HEK293 (cell line): Measurements from ENCODE around the gene PRCD.
A peak's percentile ranks its signal among the peaks of the same experiment; 100 is the strongest.

Experiments
- AEBP2 ChIP-seq: fragments of 450-650 bp; formaldehyde crosslinking; IDR thresholded peaks from 2 replicates; pipeline ENCODE4 v1.5.1; 2016; ENCODE audit warnings: missing biosample characterization, missing genetic modification characterization, borderline replicate concordance
- BCL6B ChIP-seq: fragments of 450-650 bp; formaldehyde crosslinking; IDR thresholded peaks from 2 replicates; pipeline ENCODE4 v1.5.1; 2017; ENCODE audit warnings: missing biosample characterization, missing genetic modification characterization
- CTCF ChIP-seq: fragments of 450-650 bp; formaldehyde crosslinking; IDR thresholded peaks from 2 replicates; pipeline ENCODE4 v1.5.1; 2016; ENCODE audit warnings: missing biosample characterization, missing genetic modification characterization
- ELK4 ChIP-seq: IDR thresholded peaks from 2 replicates; pipeline ENCODE4 v1.6.1; 2011; ENCODE audit warnings: mild to moderate bottlenecking, low read depth, low read length, borderline replicate concordance
- OSR2 ChIP-seq: fragments of 450-650 bp; formaldehyde crosslinking; IDR thresholded peaks from 2 replicates; pipeline ENCODE4 v1.5.1; 2016; ENCODE audit warnings: missing biosample characterization, missing genetic modification characterization
- ZBTB10 ChIP-seq: fragments of 450-650 bp; formaldehyde crosslinking; IDR thresholded peaks from 2 replicates; pipeline ENCODE4 v1.5.1; 2016; ENCODE audit warnings: missing biosample characterization, missing genetic modification characterization
- ZBTB26 ChIP-seq: fragments of 450-650 bp; formaldehyde crosslinking; optimal IDR thresholded peaks from 2 replicates; pipeline ENCODE3; 2016; ENCODE audit warnings: missing biosample characterization, mild to moderate bottlenecking, missing genetic modification characterization
- ZBTB44 ChIP-seq: fragments of 450-650 bp; IDR thresholded peaks from 2 replicates; pipeline ENCODE4 v1.5.1; 2018; ENCODE audit warnings: missing biosample characterization, mild to moderate bottlenecking, missing genetic modification characterization
- ZBTB49 ChIP-seq: fragments of 450-650 bp; formaldehyde crosslinking; IDR thresholded peaks from 2 replicates; pipeline ENCODE4 v1.5.1; 2016; ENCODE audit warnings: missing biosample characterization, missing genetic modification characterization, low read depth
- ZNF146 ChIP-seq: fragments of 450-650 bp; formaldehyde crosslinking; IDR thresholded peaks from 2 replicates; pipeline ENCODE4 v1.5.1; 2016; ENCODE audit warnings: missing biosample characterization, missing genetic modification characterization
- ZNF18 ChIP-seq: fragments of 450-650 bp; formaldehyde crosslinking; IDR thresholded peaks from 2 replicates; pipeline ENCODE4 v1.5.1; 2016; ENCODE audit warnings: missing biosample characterization, missing genetic modification characterization
- ZNF202 ChIP-seq: fragments of 450-650 bp; formaldehyde crosslinking; IDR thresholded peaks from 2 replicates; pipeline ENCODE4 v1.5.1; 2016; ENCODE audit warnings: missing biosample characterization, missing genetic modification characterization, borderline replicate concordance
- ZNF266 ChIP-seq: fragments of 450-650 bp; formaldehyde crosslinking; IDR thresholded peaks from 2 replicates; pipeline ENCODE4 v1.5.1; 2016; ENCODE audit warnings: missing biosample characterization, missing genetic modification characterization, low read depth
- ZNF449 ChIP-seq: fragments of 450-650 bp; formaldehyde crosslinking; IDR thresholded peaks from 2 replicates; pipeline ENCODE4 v1.5.1; 2017; ENCODE audit warnings: missing biosample characterization, mild to moderate bottlenecking, missing genetic modification characterization, moderate library complexity
- ZNF521 ChIP-seq: fragments of 450-650 bp; formaldehyde crosslinking; IDR thresholded peaks from 2 replicates; pipeline ENCODE4 v1.5.1; 2017; ENCODE audit warnings: missing biosample characterization, mild to moderate bottlenecking, missing genetic modification characterization
- ZNF530 ChIP-seq: fragments of 450-650 bp; formaldehyde crosslinking; IDR thresholded peaks from 2 replicates; pipeline ENCODE4 v1.5.1; 2016; ENCODE audit warnings: low read depth, missing biosample characterization, missing genetic modification characterization
- ZNF596 ChIP-seq: fragments of 450-650 bp; IDR thresholded peaks from 2 replicates; pipeline ENCODE4 v1.5.0; 2018; ENCODE audit warnings: missing biosample characterization, mild to moderate bottlenecking, missing genetic modification characterization, moderate library complexity
- ZNF768 ChIP-seq: fragments of 450-650 bp; formaldehyde crosslinking; IDR thresholded peaks from 2 replicates; pipeline ENCODE4 v1.5.1; 2018; ENCODE audit warnings: missing biosample characterization, mild to moderate bottlenecking, missing genetic modification characterization
- ZNF830 ChIP-seq: fragments of 450-650 bp; IDR thresholded peaks from 2 replicates; pipeline ENCODE4 v1.5.0; 2018; ENCODE audit warnings: missing biosample characterization, missing genetic modification characterization, low read depth, mild to moderate bottlenecking, moderate library complexity

The PRCD gene

GRCh38 chr17:76585649-76586593, 46.1 kb downstream of the PRCD start, which contains the start of gene ST6GALNAC2 (continued):
- TF ChIP-seq ELK4 = no peak
- TF ChIP-seq ZNF266 (tag by site-specific recombination) = no peak
- no peak for TF ChIP-seq ZNF596
- TF ChIP-seq ZNF521 = no peak
- TF ChIP-seq ZBTB49 (tag by site-specific recombination) = no peak
- TF ChIP-seq ZNF449 (tag by site-specific recombination) = peak; percentile 98
- no peak for TF ChIP-seq ZNF146 (tag by site-specific recombination)
- TF ChIP-seq ZBTB26 (tag by site-specific recombination) = peak; percentile 84
- TF ChIP-seq ZNF768 (tag by site-specific recombination) = no peak
- TF ChIP-seq ZNF202 (tag by site-specific recombination) = no peak
- no peak for TF ChIP-seq ZNF830 (tag by site-specific recombination)
- no peak for TF ChIP-seq ZBTB44 (tag by site-specific recombination)
- TF ChIP-seq AEBP2 (tag by site-specific recombination) = no peak
- TF ChIP-seq OSR2 = peak; percentile 89
- TF ChIP-seq ZNF18 = no peak
- no peak for TF ChIP-seq ZNF530 (tag by site-specific recombination)
- TF ChIP-seq CTCF (tag by site-specific recombination) = peak; percentile 70
- no peak for TF ChIP-seq ZBTB10 (tag by site-specific recombination)
- no peak for TF ChIP-seq BCL6B (tag by site-specific recombination)
